Inflammatory macrophage treated with lipopolysaccharide for 1 hour (primary cell): ENCODE data around the gene GPR65.
"Not testable (repeated sequence)": the region's sequence is repeated elsewhere in the genome, so short reads cannot be mapped to it uniquely, and the experiment has no call there.

Source experiments
- DNase-seq, 2 donors: peaks; one replicate each; pipeline ENCODE4 v3.0.0-alpha.2; 2020 to 2022

Gene GPR65

DNA sequence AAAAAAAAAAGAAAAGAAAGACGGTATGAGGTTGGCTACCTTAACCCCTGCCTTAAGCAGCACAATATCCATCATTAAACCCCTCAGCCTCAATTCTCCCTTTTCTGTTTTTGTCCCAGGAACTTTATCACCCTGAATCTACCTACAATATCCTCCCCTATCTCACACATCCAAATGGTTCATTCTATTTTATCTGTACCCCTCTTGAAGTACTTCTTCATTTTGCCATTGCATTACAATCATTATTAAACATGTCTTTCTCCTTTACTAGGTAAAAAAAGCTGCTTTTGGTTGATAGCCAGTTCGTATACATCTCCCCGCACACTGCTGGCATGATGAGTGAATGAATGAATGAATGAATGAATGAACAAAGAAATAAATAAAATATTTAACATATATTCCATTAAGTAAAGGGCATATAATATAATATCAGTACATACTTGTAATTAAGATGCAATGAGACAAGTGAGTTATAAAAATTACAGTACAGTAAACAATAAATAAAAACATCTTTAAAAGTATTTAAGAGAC is 364 bp upstream of the GPR65 start:
- DNase-seq, result no peak

DNA sequence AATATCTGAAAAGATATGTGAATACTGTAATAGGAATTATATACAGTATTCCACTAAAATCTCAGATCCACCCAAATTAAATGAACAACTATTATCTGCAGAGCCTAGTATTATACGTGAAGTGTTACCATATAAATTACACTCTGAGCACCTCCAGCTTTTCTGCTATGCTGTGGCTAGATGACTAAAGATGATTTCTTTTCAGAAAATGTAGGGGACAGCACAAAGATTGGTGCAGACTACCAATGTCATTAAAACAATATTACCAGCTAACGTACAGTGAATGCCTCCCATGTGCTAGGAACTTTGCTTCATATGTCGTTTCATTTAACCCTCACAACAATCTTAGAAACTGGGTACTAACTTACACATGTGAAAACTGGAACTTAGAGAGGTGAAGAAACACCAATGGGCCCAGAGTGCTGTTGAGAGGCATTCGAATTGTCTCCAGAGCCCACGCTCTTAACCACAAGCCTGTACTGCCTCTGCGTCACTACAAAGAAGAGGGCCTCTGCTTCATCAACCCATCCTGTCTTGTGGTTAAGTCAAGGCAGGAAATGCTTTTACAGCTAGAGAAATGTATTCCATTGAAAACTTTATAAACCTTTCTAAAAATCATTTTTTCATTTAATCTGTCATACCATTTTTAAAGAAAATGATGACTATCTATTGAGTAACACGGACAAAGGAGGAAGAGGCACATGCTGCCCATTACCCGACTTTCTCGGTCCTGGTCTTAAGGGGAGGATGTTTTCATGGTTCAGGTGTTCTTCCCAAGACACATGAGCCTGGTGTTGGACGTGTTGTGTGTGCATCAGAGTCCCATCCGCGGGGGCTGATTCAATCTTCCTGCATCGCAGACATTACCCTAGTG is 1.3 kb downstream of the GPR65 start:
- DNase-seq, result peak; percentile 83 to 88

- DNase-seq, result no peak
Measured at GRCh38 chr14:88007608-88008007, 2.7 kb downstream of the GPR65 start.

DNA sequence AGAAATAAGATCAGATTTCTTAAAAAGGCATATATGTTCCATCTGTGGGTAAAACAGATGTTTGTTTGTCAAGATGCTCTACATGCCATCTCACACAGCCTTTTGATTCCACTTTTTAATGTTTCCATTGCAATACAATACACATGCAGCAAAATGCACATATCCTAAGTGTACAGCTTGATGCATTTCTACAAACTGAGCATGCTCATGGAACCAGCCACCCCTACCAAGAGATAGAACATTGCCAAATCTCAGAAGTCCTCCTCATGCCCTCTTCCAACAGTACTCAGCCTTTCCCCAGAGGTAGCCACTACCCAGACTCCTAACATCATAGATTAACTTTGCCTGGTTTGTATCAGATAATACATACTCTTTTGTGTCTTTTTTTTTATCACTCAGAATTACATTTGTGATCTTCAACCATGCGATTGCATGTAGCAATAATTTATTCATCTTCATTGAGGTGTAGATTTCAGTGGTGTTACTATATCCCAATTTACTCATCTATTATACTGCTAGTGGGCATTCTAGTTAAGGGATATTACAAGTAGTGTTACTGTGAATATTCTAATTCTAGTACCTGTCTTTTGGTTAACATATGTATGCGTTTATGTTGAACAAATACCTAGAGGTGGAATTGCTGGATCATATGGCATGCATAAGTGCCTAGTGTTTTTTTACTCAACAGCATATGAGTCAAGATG is 3.3 kb downstream of the GPR65 start:
- DNase-seq, result no peak

DNA sequence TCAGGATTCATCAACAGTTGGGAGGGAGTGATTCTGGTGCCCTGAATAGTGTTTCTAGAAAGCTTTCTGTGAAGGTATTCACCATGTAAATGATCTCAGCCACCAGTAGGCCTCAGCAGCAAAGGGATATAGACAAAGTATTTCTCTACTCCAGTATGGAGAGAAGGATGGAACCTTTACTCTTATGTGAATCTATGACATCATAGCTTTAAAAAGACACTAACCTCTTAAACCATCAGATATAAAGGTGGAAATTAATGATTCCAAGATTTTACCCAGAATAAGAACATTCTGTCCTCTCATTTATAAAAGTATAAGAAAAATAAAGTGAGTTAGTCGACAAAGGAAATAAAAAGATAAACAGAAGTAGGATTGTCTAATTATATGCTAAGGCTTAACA is 4.6 kb downstream of the GPR65 start:
- DNase-seq, result no peak

- no peak for DNase-seq
Measured at GRCh38 chr14:88010331-88010730, 5.4 kb downstream of the GPR65 start.

GRCh38 chr14:88012495-88012894 is 7.6 kb downstream of the GPR65 start:
- DNase-seq, result no peak

DNA sequence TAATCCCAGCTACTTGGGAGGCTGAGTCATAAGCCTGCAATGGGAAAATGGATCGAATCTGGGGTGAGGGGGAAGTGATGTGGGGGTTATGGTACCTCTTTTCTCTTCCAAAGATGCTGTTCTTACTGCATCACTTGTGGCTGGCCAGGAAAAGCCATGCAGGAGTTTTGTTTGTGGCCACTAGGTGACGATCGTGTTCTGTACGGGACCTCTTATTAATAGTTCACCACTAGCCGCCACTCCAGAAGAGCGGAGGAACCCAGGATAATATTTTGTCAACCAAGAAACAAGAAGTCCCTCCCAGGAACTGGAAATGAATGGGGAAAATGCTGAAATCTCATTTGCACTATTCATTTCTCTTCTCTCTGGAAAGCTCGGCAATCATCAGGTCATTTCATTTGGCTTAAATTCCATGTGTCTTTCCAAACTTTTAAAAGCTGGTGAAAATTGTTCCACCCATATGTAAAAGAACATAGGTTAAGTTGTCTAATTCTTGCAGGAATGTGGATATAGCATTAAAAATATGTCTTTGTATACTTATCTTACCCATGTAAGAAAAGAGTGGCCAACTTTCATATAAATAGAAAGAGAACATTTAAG is 8.9 kb downstream of the GPR65 start:
- DNase-seq, result peak; percentile 84 to 92

GRCh38 chr14:88016768-88017167 is 11.8 kb downstream of the GPR65 start:
- DNase-seq, result no peak

DNA sequence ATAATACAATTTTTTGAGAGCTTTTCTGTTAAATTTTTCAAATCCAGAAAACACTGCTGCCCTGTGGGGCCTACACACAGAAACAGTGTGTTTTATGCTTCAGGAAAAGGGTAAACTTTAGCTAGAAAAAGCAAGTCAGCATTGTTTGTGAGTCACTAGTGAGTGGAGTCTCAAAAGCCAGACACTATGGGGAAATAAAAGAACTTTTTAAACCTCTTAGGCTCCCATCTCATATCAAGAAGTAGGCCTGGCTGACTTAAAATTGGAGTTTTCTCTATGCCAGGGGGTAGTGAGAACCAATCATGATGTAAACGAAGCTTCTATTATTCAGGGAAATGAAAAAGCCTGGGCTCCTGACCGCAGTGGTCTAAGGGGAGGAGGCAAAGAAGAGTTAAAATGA is 12.6 kb downstream of the GPR65 start:
- DNase-seq, result peak; percentile 66 to 80

DNA sequence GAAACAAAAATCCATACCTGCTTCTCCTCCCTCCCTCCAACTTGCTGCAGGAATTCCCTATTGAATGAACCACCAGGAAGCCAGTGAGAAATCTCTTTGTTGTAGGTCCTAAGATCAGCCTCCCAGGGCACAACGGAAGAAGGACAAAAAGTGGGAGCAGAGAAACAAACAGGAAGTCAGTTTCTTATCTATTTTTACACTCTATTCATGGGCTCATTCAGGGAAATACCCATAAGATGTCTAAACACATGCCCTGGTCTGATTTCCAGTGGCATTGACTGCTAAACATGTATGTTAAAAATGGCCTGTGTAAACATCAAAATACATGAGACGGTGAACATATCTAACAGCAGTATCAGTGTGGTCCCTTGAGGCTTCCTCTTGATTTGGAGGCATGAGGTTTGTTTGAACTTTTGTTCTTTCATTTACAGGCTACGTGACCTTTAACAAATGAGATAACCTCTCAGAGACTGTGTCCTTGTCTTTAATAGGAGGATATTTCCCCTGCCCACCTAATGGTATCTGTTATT is 18.8 kb downstream of the GPR65 start:
- peak in 1 of 2 donors; percentile 29 for DNase-seq

DNA sequence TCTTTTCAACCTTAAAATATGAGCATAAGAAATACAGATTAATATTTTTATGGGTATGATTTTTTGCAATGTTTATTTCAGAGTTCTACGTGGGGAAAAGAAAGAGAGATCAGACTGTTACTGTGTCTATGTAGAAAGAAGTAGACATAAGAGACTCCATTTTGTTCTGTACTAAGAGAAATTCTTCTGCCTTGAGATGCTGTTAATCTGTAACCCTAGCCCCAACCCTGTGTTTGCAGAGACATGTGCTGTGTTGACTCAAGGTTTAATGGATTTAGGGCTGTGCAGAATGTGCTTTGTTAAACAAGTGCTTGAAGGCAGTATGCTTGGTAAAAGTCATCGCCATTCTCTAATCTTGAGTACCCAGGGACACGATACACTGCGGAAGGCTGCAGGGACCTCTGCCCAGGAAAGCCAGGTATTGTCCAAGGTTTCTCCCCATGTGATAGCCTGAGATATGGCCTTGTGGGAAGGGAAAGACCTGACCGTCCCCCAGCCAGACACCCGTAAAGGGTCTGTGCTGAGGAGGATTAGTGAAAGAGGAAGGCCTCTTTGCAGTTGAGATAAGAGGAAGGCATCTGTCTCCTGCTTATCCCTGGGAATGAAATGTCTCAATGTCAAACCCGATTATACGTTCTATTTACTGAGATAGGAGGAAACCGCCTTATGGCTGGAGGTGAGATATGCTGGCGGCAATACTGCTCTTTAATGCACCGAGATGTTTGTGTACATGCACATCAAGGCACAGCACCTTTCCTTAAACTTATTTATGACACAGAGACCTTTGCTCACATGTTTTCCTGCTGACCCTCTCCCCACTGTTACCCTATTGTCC is 19.5 kb downstream of the GPR65 start:
- not testable (repeated sequence) for DNase-seq

DNA sequence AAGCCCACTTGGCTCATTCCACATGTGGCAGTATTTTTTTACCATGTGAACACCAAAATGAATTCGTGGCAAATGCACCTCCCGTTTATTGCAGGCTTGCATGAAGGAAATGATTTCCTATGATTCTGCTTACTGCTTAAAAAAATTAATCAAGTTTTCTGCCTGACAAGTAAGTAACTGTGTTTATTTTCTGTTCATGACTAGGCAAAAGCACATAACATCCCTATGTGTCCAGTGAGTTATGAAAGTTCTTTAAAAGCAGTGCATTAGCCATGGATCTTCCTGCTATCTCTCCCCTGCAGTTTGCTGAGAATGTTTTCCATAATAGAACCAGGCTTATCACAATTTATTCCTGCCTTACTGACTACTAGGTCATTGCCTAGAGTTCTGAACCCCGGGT is 20.4 kb downstream of the GPR65 start:
- DNase-seq, result no peak

DNA sequence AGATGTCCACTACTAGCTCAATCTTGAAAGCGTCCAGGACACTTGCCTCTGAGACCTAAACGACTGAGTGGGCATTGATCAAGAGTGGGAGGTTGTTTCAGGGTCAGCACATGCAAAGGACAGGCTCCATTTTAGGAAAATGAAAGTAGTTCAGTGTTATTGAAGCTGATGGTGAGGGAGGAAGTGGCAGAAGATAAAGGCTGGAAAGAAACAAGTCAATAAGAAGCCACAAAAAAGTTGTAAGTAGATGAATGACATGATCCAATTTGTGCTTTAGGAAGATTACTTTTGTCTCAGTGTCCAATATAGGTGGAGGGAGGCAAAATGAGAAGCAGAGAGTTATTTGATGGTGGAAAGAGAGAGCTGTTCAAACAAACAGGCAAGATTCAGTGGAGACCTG is 22.0 kb downstream of the GPR65 start:
- DNase-seq, result no peak

DNA sequence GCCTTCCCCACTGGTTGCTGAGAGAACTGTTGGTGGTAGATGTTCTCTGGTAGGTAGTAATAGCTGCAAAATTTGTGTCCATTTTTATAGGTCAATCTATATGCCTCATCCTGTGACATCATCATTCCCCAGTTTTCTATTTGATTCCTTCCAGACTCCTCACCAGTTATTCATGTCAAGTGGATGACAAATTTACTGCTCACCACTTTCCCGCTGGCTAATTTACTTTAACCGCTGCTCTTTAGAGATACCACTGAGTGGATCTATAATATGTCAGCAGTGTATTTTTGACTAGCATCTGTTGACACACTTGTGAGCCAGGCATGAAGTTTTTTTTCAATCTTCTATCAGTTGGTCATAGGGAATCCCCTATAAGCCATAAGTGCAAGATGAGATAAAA is 24.6 kb downstream of the GPR65 start:
- DNase-seq, result no peak

- DNase-seq, result no peak
Measured at GRCh38 chr14:88030079-88030478, 25.1 kb downstream of the GPR65 start.

DNA sequence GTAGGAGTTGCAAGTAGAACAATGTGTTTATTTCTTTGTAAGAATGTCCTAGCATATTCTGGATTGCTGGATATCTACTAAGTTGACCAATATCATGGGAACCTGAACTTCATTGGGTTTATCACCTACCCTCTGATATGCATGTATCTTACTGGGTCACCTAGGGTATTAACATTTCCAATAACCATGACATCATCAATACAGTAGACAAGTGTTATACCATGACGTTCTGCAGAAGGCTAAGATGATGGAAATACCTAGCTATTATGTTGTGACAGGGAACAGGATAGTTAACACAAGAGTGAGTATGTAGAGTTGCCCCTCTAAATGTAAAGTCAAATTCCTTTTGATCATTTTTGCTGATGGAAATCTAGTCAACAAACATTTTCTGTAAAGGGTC is 26.0 kb downstream of the GPR65 start:
- DNase-seq, result no peak

- peak in 1 of 2 donors; percentile 31 for DNase-seq
Measured at GRCh38 chr14:88032373-88032772, 27.4 kb downstream of the GPR65 start.

DNA sequence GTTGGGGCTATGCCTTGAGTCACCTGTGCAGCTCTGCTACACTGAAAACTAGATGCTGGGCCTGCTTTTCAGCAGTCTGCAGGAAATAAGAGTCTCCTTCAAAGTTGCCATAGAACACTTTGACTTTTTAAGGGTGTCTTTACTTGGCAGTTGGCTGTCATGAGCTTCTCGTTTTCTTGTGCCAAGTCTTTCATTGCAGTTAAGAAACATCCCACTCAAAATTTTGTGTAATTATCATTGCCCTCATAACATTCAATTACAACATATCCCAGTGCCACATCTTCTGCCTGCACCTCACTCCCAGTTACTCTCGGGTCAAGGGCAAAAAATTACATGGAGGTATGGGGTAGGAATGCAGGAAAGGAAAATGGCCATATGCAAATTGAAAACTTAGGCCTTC is 29.1 kb downstream of the GPR65 start:
- peak; percentile 41 to 66 for DNase-seq

DNA sequence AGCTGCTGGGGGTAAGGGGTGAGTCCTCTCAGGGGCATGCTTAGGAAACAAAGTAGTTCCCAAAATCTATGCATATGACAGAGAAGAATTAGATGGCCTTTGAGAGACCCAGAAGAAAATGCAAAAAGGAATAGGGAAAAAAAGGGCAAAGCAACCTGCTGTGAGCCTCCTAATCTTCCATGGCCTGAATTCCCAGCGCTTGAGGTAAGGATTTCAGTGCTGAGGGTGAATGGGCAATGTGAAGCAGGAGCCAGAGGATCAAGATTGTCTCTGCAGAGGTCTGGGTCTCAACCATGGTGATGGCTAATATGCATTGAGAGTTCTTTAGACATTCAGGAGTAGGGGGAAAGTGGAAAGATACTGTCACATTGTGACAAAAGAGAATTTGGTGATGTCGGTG is 31.5 kb downstream of the GPR65 start:
- DNase-seq, result no peak

DNA sequence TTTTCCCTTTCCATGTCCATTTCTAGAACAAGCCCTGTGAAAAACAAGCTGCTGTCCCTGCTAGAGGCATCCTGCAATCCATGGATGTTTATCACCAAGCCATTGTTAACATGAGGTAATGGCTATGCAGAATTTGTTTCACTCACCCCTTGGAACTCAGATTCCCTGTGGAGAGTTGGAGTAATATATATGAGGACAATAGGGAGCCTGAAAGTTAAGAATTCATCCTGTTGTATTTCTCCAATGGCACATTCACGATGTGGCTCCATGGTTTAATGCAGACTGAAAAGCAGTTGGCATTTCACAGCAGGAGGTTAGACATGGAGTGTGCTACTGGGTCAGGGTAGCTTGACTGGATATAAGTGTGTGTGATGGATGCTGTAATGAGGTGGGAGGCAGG is 32.4 kb downstream of the GPR65 start:
- DNase-seq, result no peak

DNA sequence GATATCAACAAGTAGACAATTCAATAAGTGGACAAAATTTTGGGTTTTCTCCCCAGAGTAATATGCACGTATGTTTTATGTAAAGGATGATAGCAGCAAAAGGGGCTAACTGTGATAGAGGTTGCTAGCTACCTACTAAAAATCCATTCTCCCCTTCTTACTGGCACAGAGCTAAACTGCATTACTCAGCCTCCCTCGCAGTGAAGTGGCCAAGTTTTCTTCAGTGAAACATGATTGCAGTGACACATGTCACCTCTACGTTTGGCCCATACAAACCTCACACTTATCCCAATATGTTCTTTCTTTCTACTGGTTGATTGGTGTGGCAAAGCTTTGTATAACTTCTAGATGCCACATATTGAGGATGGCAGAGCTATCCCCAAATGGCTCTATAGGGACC is 34.3 kb downstream of the GPR65 start:
- no peak for DNase-seq
